Kidney (tissue), 14 donors: ENCODE data around the gene ACOT13. TPM values are rescaled to one million over a fixed set of nuclear protein-coding genes. Genes with fewer than 3 reads are reported as not detected.

Experiments
- DNase-seq, 5 donors: peaks; one replicate each; pipeline ENCODE4 v3.0.0-alpha.2; 2013 to 2020
- FAIRE-seq: peaks from 2 replicates; lab custom pipeline; 2012; peaks lifted over from hg19 to GRCh38; lab: Jason Lieb, UNC
- H3K27ac ChIP-seq, 2 donors: one replicate each; pipeline ENCODE4 v1.7.0; 2013; ENCODE audit warnings: low read depth in 2 of 2, low read length in 2 of 2, inconsistent platforms in 1 of 2
- H3K27me3 ChIP-seq: one replicate; pipeline ENCODE4 v1.7.1; 2013; ENCODE audit warnings: low read length, inconsistent platforms; ENCODE audit not compliant: control insufficient read depth, insufficient read depth
- H3K36me3 ChIP-seq, 3 donors: one replicate each; pipeline versions ENCODE4 v1.7.0 to v1.7.1; 2013; ENCODE audit warnings: low read length in 3 of 3, control low read depth in 1 of 3, inconsistent platforms in 1 of 3; ENCODE audit not compliant: insufficient read depth in 3 of 3, control insufficient read depth in 2 of 3
- H3K4me1 ChIP-seq, 3 donors: one replicate each; pipeline versions ENCODE4 v1.7.0 to v1.7.1; 2013; ENCODE audit warnings: low read length in 3 of 3, inconsistent platforms in 1 of 3, low read depth in 1 of 3; ENCODE audit not compliant: control insufficient read depth in 2 of 3, insufficient read depth in 2 of 3
- H3K4me3 ChIP-seq, 3 donors: one replicate each; pipeline versions ENCODE4 v1.7.0 to v1.8.1; 2013; ENCODE audit warnings: low read length in 3 of 3, control low read depth in 1 of 3, inconsistent platforms in 1 of 3
- H3K9ac ChIP-seq, 3 donors: one replicate each; pipeline versions ENCODE4 v1.7.0 to v1.7.1; 2013; ENCODE audit warnings: low read length in 3 of 3, control low read depth in 1 of 3, inconsistent platforms in 1 of 3
- H3K9me3 ChIP-seq, 3 donors: one replicate each; pipeline versions ENCODE4 v1.7.0 to v1.7.1; 2013; ENCODE audit warnings: low read length in 3 of 3, control low read depth in 1 of 3, inconsistent platforms in 1 of 3; ENCODE audit not compliant: control insufficient read depth in 2 of 3, insufficient read depth in 1 of 3
- CTCF ChIP-seq: IDR thresholded peaks from 3 replicates; pipeline ENCODE4 v1.5.1; 2012; ENCODE audit warnings: mild to moderate bottlenecking, moderate library complexity, borderline replicate concordance; ENCODE audit not compliant: insufficient read depth; ENCODE audit errors: extremely low read depth
- intact Hi-C: fragments of 100-400 bp; cut with DNase I; formaldehyde crosslinking; loops from one replicate; pipeline ENCODE4 v1.11.1; 2022
- polyA plus RNA-seq: library from polyadenylated mRNA; stranded (reverse); fragments of 350-450 nt; fragmentation: Illumina TruSeq; extraction: RNeasy Lipid Tissue Mini Kit (QIAGEN cat#74804); gene quantifications from one replicate; pipeline ENCODE4 v1.2.3, GENCODE V29; 2014; ENCODE audit warnings: low read depth, low replicate concordance; ENCODE audit not compliant: insufficient read depth
- total RNA-seq: library from RNA; stranded (reverse); fragmentation: NEBNext Ultra II Directional; extraction: Animal tissue kit (Norgen Biotek cat#: 25700); gene quantifications from one replicate; pipeline ENCODE4 v1.2.1, GENCODE V29; 2021
- donor health status: control.
- donor health status: control.
- donor health status: control.
- donor health status: control.
- donor health status: control.
- donor health status: DM: yes; HTN: yes; CAD: no.
- donor health status: Normal renal cell carcinoma (clear cell type).

The ACOT13 gene
- total and polyA plus RNA-seq, 2 donors from 2014 or later = 15.3 to 109 TPM

GRCh38 chr6:24648276-24648675 lies 18.6 kb upstream of the ACOT13 start:
- Histone ChIP-seq H3K27me3 (peaks cover 6% of the 10 kb centered on the region), H3K4me3 (no peak overlapping the region), H3K4me1 (peaks cover 0 to 5% (median 0%) of the 10 kb centered on the region in 3 donors), H3K36me3 (peaks cover 2 to 19% (median 12%) of the 10 kb centered on the region in 3 donors), H3K9me3 (no peaks in the 10 kb centered on the region), H3K27ac (no peak overlapping the region), H3K9ac (no peak overlapping the region)
- no peak for DNase-seq
- TF ChIP-seq CTCF = no peak
- FAIRE-seq = no peak
- intact Hi-C loops = no loop called here

GRCh38 chr6:24649691-24650090 lies 17.2 kb upstream of the ACOT13 start:
- DNase-seq = no peak
- intact Hi-C loops = no loop called here
- no peak for FAIRE-seq
- no peak overlapping the region for H3K4me3 ChIP-seq
- no peaks in the 10 kb centered on the region for H3K9me3 ChIP-seq
- no peak overlapping the region for H3K27ac ChIP-seq
- H3K27me3 ChIP-seq = peaks cover 3% of the 10 kb centered on the region
- H3K36me3 ChIP-seq = peaks cover 2 to 25% (median 16%) of the 10 kb centered on the region in 3 donors
- H3K4me1 ChIP-seq = peaks cover 0 to 5% (median 0%) of the 10 kb centered on the region in 3 donors
- TF ChIP-seq CTCF = no peak
- H3K9ac ChIP-seq = no peak overlapping the region

GRCh38 chr6:24650365-24650764 lies 16.5 kb upstream of the ACOT13 start:
- no peak for DNase-seq
- H3K9ac ChIP-seq = no peak overlapping the region
- H3K4me3 ChIP-seq = no peak overlapping the region
- no peak for TF ChIP-seq CTCF
- FAIRE-seq = no peak
- no peaks in the 10 kb centered on the region for H3K27me3 ChIP-seq
- peaks cover 0 to 4% (median 0%) of the 10 kb centered on the region in 3 donors for H3K4me1 ChIP-seq
- H3K36me3 ChIP-seq = peaks cover 2 to 28% (median 18%) of the 10 kb centered on the region in 3 donors
- H3K9me3 ChIP-seq = no peaks in the 10 kb centered on the region
- intact Hi-C loops = no loop called here
- no peak overlapping the region for H3K27ac ChIP-seq

GRCh38 chr6:24655215-24655614 lies 11.7 kb upstream of the ACOT13 start:
- Histone ChIP-seq H3K36me3 (peaks cover 2 to 28% (median 22%) of the 10 kb centered on the region in 3 donors), H3K4me3 (no peak overlapping the region), H3K9ac (no peak overlapping the region), H3K4me1 (no peaks in the 10 kb centered on the region), H3K9me3 (no peaks in the 10 kb centered on the region), H3K27me3 (no peaks in the 10 kb centered on the region), H3K27ac (no peak overlapping the region)
- FAIRE-seq (no peak), DNase-seq (no peak)
- TF ChIP-seq CTCF = no peak
- intact Hi-C loops = no loop called here
